HG03521 (cell line): ENCODE measurements around the gene ALG9.

Experiments
- ATAC-seq: cut with Tn5 transposase; IDR thresholded peaks from one replicate; pipeline ENCODE4 v1.9.1; 2021; ENCODE audit warnings: mild to moderate bottlenecking, moderate library complexity; ENCODE audit not compliant: unreplicated experiment

The ALG9 gene

GRCh38 chr11:111882202-111882601 lies 10.8 kb upstream of the ALG9 start:
- no peak for ATAC-seq

GRCh38 chr11:111879637-111879960 lies 8.2 kb upstream of the ALG9 start:
- no peak for ATAC-seq

GRCh38 chr11:111878849-111879636 lies 7.7 kb upstream of the ALG9 start, which contains the start of the genes CFAP68 and FDXACB1:
Gene CFAP68, plus strand, starts transcription at chr11:111879541. Its CDS starts 20 bp downstream, at chr11:111879561.
Gene FDXACB1, minus strand, starts transcription at chr11:111879165. Its CDS starts 33 bp downstream, at chr11:111879132.
- peak; percentile 86 for ATAC-seq

GRCh38 chr11:111878385-111878848 lies 7.0 kb upstream of the ALG9 start:
- peak; percentile 3 for ATAC-seq

GRCh38 chr11:111871693-111872161 lies 346 bp upstream of the ALG9 start:
- no peak for ATAC-seq

- peak; percentile 12 for ATAC-seq
Measured at GRCh38 chr11:111870522-111870885, 877 bp downstream of the ALG9 start.

GRCh38 chr11:111870113-111870512 lies 1.3 kb downstream of the ALG9 start:
- no peak for ATAC-seq

GRCh38 chr11:111860257-111860656 lies 11.1 kb downstream of the ALG9 start:
- ATAC-seq: no peak

- ATAC-seq: no peak
Measured at GRCh38 chr11:111855506-111855905, 15.9 kb downstream of the ALG9 start.

- no peak for ATAC-seq
Measured at GRCh38 chr11:111852103-111852502, 19.3 kb downstream of the ALG9 start.

- ATAC-seq: no peak
Measured at GRCh38 chr11:111851636-111852035, 19.7 kb downstream of the ALG9 start.

GRCh38 chr11:111851067-111851466 lies 20.3 kb downstream of the ALG9 start:
- no peak for ATAC-seq

GRCh38 chr11:111849631-111850030 lies 21.8 kb downstream of the ALG9 start:
- no peak for ATAC-seq

GRCh38 chr11:111846636-111847035 lies 24.7 kb downstream of the ALG9 start:
- ATAC-seq: no peak

- no peak for ATAC-seq
Measured at GRCh38 chr11:111846063-111846462, 25.3 kb downstream of the ALG9 start.

- no peak for ATAC-seq
Measured at GRCh38 chr11:111845276-111846028, 25.9 kb downstream of the ALG9 start.

GRCh38 chr11:111843661-111844060 lies 27.7 kb downstream of the ALG9 start:
- ATAC-seq: no peak

GRCh38 chr11:111841370-111842053 lies 29.9 kb downstream of the ALG9 start:
- ATAC-seq: no peak

- no peak for ATAC-seq
Measured at GRCh38 chr11:111840143-111840542, 31.2 kb downstream of the ALG9 start.

- no peak for ATAC-seq
Measured at GRCh38 chr11:111838054-111838453, 33.3 kb downstream of the ALG9 start.

- no peak for ATAC-seq
Measured at GRCh38 chr11:111837366-111837891, 34.0 kb downstream of the ALG9 start.
